Measurements from ENCODE around the gene ZNF385A.
A peak's percentile ranks its signal among the peaks of the same experiment; 100 is the strongest.

The ZNF385A gene

GRCh38 chr12:54394986-54395385 lies 10.5 kb upstream of the ZNF385A start:
- DNase-seq = no peak
- in situ Hi-C loops (cut with MboI; ENCODE audit: low pct_unique_long_range_greater_than_20kb, low sequenced_read_pairs) = loop anchor here (10.0 kb wide), 1 partner anchor 50 kb away; no protein-coding TSS in a partner anchor

GRCh38 chr12:54394281-54394719 lies 9.8 kb upstream of the ZNF385A start:
- DNase-seq = peak; percentile 73
- in situ Hi-C loops (cut with MboI; ENCODE audit: low pct_unique_long_range_greater_than_20kb, low sequenced_read_pairs) = loop anchor here (10.0 kb wide), 1 partner anchor 51 kb away; no protein-coding TSS in a partner anchor

GRCh38 chr12:54393743-54394142 lies 9.2 kb upstream of the ZNF385A start:
- no peak for DNase-seq

GRCh38 chr12:54393207-54393609 lies 8.7 kb upstream of the ZNF385A start:
- in situ Hi-C loops (cut with MboI; ENCODE audit: low pct_unique_long_range_greater_than_20kb, low sequenced_read_pairs) = loop anchor here (10.0 kb wide), 1 partner anchor 52 kb away; no protein-coding TSS in a partner anchor
- no peak for DNase-seq

More at GRCh38 chr12:54393743-54394142, 9.2 kb upstream of the ZNF385A start:
- in situ Hi-C loops (cut with MboI; ENCODE audit: low pct_unique_long_range_greater_than_20kb, low sequenced_read_pairs) = loop anchor here (10.0 kb wide), 1 partner anchor 51 kb away; no protein-coding TSS in a partner anchor

- in situ Hi-C loops (cut with MboI; ENCODE audit: low pct_unique_long_range_greater_than_20kb, low sequenced_read_pairs) = loop anchor here (10.0 kb wide), 1 partner anchor 52 kb away; no protein-coding TSS in a partner anchor
These were observed 8.1 kb upstream of the ZNF385A start for GRCh38 chr12:54392485-54393206.

GRCh38 chr12:54390668-54391551 lies 6.4 kb upstream of the ZNF385A start:
- DNase-seq = peak; percentile 79
- in situ Hi-C loops (cut with MboI; ENCODE audit: low pct_unique_long_range_greater_than_20kb, low sequenced_read_pairs) = loop anchor here (10.0 kb wide), 1 partner anchor 54 kb away; no protein-coding TSS in a partner anchor

More at GRCh38 chr12:54392485-54393206, 8.1 kb upstream of the ZNF385A start:
- DNase-seq = no peak

- peak; percentile 81 for DNase-seq
- in situ Hi-C loops (cut with MboI; ENCODE audit: low pct_unique_long_range_greater_than_20kb, low sequenced_read_pairs) = loop anchor here (10.0 kb wide), 1 partner anchor 55 kb away; no protein-coding TSS in a partner anchor
These were observed 5.7 kb upstream of the ZNF385A start for GRCh38 chr12:54390176-54390667.

GRCh38 chr12:54389607-54390175 lies 5.2 kb upstream of the ZNF385A start:
- no peak for DNase-seq
- in situ Hi-C loops (cut with MboI; ENCODE audit: low pct_unique_long_range_greater_than_20kb, low sequenced_read_pairs) = loop anchor here (10.0 kb wide), 1 partner anchor 55 kb away; no protein-coding TSS in a partner anchor

- DNase-seq = no peak
- in situ Hi-C loops (cut with MboI; ENCODE audit: low pct_unique_long_range_greater_than_20kb, low sequenced_read_pairs) = no loop called here
These were observed 4.6 kb upstream of the ZNF385A start for GRCh38 chr12:54389134-54389508.

- in situ Hi-C loops (cut with MboI; ENCODE audit: low pct_unique_long_range_greater_than_20kb, low sequenced_read_pairs) = no loop called here
- DNase-seq = no peak
These were observed 4.0 kb upstream of the ZNF385A start for GRCh38 chr12:54388237-54389133.

GRCh38 chr12:54387114-54387467 lies 2.6 kb upstream of the ZNF385A start:
- DNase-seq = no peak
- in situ Hi-C loops (cut with MboI; ENCODE audit: low pct_unique_long_range_greater_than_20kb, low sequenced_read_pairs) = no loop called here

- in situ Hi-C loops (cut with MboI; ENCODE audit: low pct_unique_long_range_greater_than_20kb, low sequenced_read_pairs) = no loop called here
- no peak for DNase-seq
These were observed 2.0 kb upstream of the ZNF385A start for GRCh38 chr12:54386403-54387113.

- no peak for DNase-seq
- in situ Hi-C loops (cut with MboI; ENCODE audit: low pct_unique_long_range_greater_than_20kb, low sequenced_read_pairs) = no loop called here
These were observed 850 bp upstream of the ZNF385A start for GRCh38 chr12:54385251-54385914.

GRCh38 chr12:54383041-54383609 lies 1.4 kb downstream of the ZNF385A start:
- DNase-seq = peak; percentile 85
- in situ Hi-C loops (cut with MboI; ENCODE audit: low pct_unique_long_range_greater_than_20kb, low sequenced_read_pairs) = no loop called here

GRCh38 chr12:54381136-54381535 lies 3.4 kb downstream of the ZNF385A start:
- no peak for DNase-seq
- in situ Hi-C loops (cut with MboI; ENCODE audit: low pct_unique_long_range_greater_than_20kb, low sequenced_read_pairs) = no loop called here

GRCh38 chr12:54379398-54380201 lies 4.9 kb downstream of the ZNF385A start:
- in situ Hi-C loops (cut with MboI; ENCODE audit: low pct_unique_long_range_greater_than_20kb, low sequenced_read_pairs) = no loop called here
- peak; percentile 88 for DNase-seq
